Measurements from ENCODE around the gene CRELD2.

DNA sequence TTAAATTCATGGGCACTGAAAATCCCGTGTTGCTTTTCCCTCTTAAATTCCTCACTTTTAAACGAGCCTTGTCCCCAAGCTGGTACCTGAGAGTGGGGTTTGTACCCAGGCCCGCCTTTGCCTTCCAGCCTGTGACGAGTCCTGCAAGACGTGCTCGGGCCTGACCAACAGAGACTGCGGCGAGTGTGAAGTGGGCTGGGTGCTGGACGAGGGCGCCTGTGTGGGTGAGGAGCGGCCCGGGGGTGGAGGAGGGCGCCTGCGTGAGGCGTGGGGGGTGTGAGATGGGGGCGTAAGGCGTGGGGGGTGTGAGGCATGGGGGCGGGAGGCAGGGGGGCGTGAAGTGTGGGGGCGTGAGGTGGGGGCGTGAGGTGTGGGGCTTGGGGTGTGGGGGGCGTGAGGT lies 4.0 kb downstream of the CRELD2 start:
- TF ChIP-seq, protein P1, sequence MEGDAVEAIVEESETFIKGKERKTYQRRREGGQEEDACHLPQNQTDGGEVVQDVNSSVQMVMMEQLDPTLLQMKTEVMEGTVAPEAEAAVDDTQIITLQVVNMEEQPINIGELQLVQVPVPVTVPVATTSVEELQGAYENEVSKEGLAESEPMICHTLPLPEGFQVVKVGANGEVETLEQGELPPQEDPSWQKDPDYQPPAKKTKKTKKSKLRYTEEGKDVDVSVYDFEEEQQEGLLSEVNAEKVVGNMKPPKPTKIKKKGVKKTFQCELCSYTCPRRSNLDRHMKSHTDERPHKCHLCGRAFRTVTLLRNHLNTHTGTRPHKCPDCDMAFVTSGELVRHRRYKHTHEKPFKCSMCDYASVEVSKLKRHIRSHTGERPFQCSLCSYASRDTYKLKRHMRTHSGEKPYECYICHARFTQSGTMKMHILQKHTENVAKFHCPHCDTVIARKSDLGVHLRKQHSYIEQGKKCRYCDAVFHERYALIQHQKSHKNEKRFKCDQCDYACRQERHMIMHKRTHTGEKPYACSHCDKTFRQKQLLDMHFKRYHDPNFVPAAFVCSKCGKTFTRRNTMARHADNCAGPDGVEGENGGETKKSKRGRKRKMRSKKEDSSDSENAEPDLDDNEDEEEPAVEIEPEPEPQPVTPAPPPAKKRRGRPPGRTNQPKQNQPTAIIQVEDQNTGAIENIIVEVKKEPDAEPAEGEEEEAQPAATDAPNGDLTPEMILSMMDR (IDR thresholded peaks at IDR 0.05 in 4 of 5, conservative IDR thresholded peaks at IDR 0.05 in 1 of 5): no peak
- TF ChIP-seq POLR2A (IDR thresholded peaks at IDR 0.05): no peak

All from gastrocnemius medialis (tissue), 4 donors.